OCI-LY7 (cell line): ENCODE measurements around the gene FAM107A. TPM values are rescaled to one million over a fixed set of nuclear protein-coding genes. Genes with fewer than 3 reads are reported as not detected.

Experiments used
- BruUV-seq: library from RNA; stranded (reverse); fragments of 400-500 nt; replicated peaks from 2 replicates; lab custom pipeline; 2021; lab: Mats Ljungman, UMichigan
- CTCF ChIA-PET: fragments of 300-600 bp; sonication (Branson Sonifier 250); formaldehyde crosslinking; loops from one replicate; lab custom pipeline; 2022; ENCODE audit warnings: antibody characterized with exemption; ENCODE audit not compliant: unreplicated experiment; lab: Charles Lee
- POLR2A ChIA-PET: fragments of 300-600 bp; sonication (Branson Sonifier 250); formaldehyde crosslinking; loops from one replicate; lab custom pipeline; 2022; ENCODE audit warnings: antibody characterized with exemption; lab: Charles Lee
- DNase-seq: peaks from one replicate; pipeline ENCODE4 v3.0.0-alpha.2; 2015; ENCODE audit warnings: low spot score
- H2AFZ ChIP-seq: fragments of 200-600 bp; sonication (generic), shearing (Covaris generic); 2 replicates; pipeline ENCODE4 v1.6.1; 2014; ENCODE audit warnings: mild to moderate bottlenecking, antibody characterized with exemption, low read length, moderate library complexity
- H3K27ac ChIP-seq: fragments of 200-600 bp; sonication (generic); 2 replicates; pipeline ENCODE4 v1.5.1; 2014; ENCODE audit warnings: mixed run types, low read depth, mild to moderate bottlenecking, moderate library complexity, low read length, inconsistent platforms; ENCODE audit not compliant: poor library complexity, severe bottlenecking
- H3K36me3 ChIP-seq: fragments of 200-600 bp; sonication (generic); 2 replicates; pipeline ENCODE4 v1.6.1; 2014; ENCODE audit warnings: mild to moderate bottlenecking, antibody characterized with exemption, low read length, moderate library complexity, mixed read lengths; ENCODE audit not compliant: insufficient read depth
- H3K4me1 ChIP-seq: fragments of 200-600 bp; sonication (generic); 2 replicates; pipeline ENCODE4 v1.5.1; 2014; ENCODE audit warnings: mild to moderate bottlenecking, low read length; ENCODE audit not compliant: insufficient read depth, poor library complexity, severe bottlenecking
- H3K4me2 ChIP-seq: fragments of 200-600 bp; sonication (generic); 2 replicates; pipeline ENCODE4 v1.6.1; 2014; ENCODE audit warnings: mild to moderate bottlenecking, low read length
- H3K4me3 ChIP-seq: fragments of 200-600 bp; sonication (generic); 2 replicates; pipeline ENCODE4 v1.5.1; 2014; ENCODE audit warnings: mild to moderate bottlenecking, low read depth, low read length; ENCODE audit not compliant: poor library complexity, severe bottlenecking
- H3K79me2 ChIP-seq: fragments of 200-600 bp; sonication (generic); 2 replicates; pipeline ENCODE4 v1.6.1; 2016; ENCODE audit warnings: low read depth, mild to moderate bottlenecking, low read length, moderate library complexity, mixed read lengths; ENCODE audit not compliant: insufficient read depth
- H3K9me2 ChIP-seq: fragments of 200-600 bp; sonication (generic); 2 replicates; pipeline ENCODE4 v1.6.1; 2016; ENCODE audit warnings: mild to moderate bottlenecking, low read length, mixed read lengths; ENCODE audit not compliant: insufficient read depth
- H3K9me3 ChIP-seq: fragments of 200-600 bp; sonication (generic); 2 replicates; pipeline ENCODE4 v1.6.1; 2014; ENCODE audit warnings: mild to moderate bottlenecking, mixed run types, low read length, mixed read lengths
- H4K20me1 ChIP-seq: fragments of 200-600 bp; sonication (generic); 2 replicates; pipeline ENCODE4 v1.6.1; 2014; ENCODE audit warnings: mild to moderate bottlenecking, antibody characterized with exemption, low read length, moderate library complexity, mixed read lengths; ENCODE audit not compliant: insufficient read depth
- EZH2phosphoT487 ChIP-seq: fragments of 200-600 bp; sonication (generic); IDR thresholded peaks from 2 replicates; pipeline ENCODE4 v1.6.1; 2018; ENCODE audit warnings: low read depth, borderline replicate concordance, mild to moderate bottlenecking, mixed run types, antibody characterized with exemption, low read length, moderate library complexity, mixed read lengths
- intact Hi-C: fragments of 100-400 bp; cut with micrococcal nuclease; formaldehyde crosslinking; loops from one replicate; pipeline ENCODE4 v1.10.0; 2022; ENCODE audit not compliant: unreplicated experiment
- total RNA-seq, 2 experiments: library from RNA; depleted of rRNA in 1 of 2; stranded (reverse); fragments of >200 nt in 1 of 2; shearing (Covaris generic) in 1 of 2; gene quantifications; 2 replicates each; pipeline ENCODE4 v1.2.3, GENCODE V29; 2014 to 2022
- TF ChIP-seq, protein P1 (sequence below): fragments of 200-600 bp; sonication (generic); conservative IDR thresholded peaks from 2 replicates; pipeline ENCODE4 v1.5.1; 2014; ENCODE audit warnings: mild to moderate bottlenecking, antibody characterized with exemption, low read length, moderate library complexity, mixed read lengths

Gene FAM107A
- total RNA-seq, 2 experiments from 2014 or later, result not detected

GRCh38 chr3:58520403-58521335 lies 56.5 kb downstream of the FAM107A start:
- H3K4me3 ChIP-seq, result no peak overlapping the region
- ChIA-PET POLR2A (interaction anchor here (0.5 to 1.5 kb wide), 2 partner anchors 13 to 20 kb away, joined by 3 to 4 read pairs; no protein-coding TSS in a partner anchor), CTCF (no interaction called here)
- no peak overlapping the region for H2AFZ ChIP-seq
- no peak overlapping the region for H3K27ac ChIP-seq
- intact Hi-C loops, result no loop called here
- no peak overlapping the region for H3K4me2 ChIP-seq
- no peaks in the 10 kb centered on the region for H3K9me3 ChIP-seq
- TF ChIP-seq, protein P1, sequence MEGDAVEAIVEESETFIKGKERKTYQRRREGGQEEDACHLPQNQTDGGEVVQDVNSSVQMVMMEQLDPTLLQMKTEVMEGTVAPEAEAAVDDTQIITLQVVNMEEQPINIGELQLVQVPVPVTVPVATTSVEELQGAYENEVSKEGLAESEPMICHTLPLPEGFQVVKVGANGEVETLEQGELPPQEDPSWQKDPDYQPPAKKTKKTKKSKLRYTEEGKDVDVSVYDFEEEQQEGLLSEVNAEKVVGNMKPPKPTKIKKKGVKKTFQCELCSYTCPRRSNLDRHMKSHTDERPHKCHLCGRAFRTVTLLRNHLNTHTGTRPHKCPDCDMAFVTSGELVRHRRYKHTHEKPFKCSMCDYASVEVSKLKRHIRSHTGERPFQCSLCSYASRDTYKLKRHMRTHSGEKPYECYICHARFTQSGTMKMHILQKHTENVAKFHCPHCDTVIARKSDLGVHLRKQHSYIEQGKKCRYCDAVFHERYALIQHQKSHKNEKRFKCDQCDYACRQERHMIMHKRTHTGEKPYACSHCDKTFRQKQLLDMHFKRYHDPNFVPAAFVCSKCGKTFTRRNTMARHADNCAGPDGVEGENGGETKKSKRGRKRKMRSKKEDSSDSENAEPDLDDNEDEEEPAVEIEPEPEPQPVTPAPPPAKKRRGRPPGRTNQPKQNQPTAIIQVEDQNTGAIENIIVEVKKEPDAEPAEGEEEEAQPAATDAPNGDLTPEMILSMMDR, result no peak
- no peak for TF ChIP-seq EZH2phosphoT487
- H4K20me1 ChIP-seq, result no peaks in the 10 kb centered on the region
- H3K4me1 ChIP-seq, result no peaks in the 10 kb centered on the region
- H3K9me2 ChIP-seq, result no peaks in the 10 kb centered on the region
- H3K79me2 ChIP-seq, result no peaks in the 10 kb centered on the region
- no peaks in the 10 kb centered on the region for H3K36me3 ChIP-seq
- DNase-seq, result no peak
- BruUV-seq, result no TSS peak

GRCh38 chr3:58519668-58520402 lies 57.4 kb downstream of the FAM107A start:
- intact Hi-C loops, result no loop called here
- no peak overlapping the region for H2AFZ ChIP-seq

More at GRCh38 chr3:58519668-58520402, 57.4 kb downstream of the FAM107A start:
- Histone ChIP-seq H3K4me2 (no peak overlapping the region), H3K4me1 (no peaks in the 10 kb centered on the region), H3K27ac (no peak overlapping the region), H4K20me1 (no peaks in the 10 kb centered on the region), H3K79me2 (no peaks in the 10 kb centered on the region), H3K9me3 (no peaks in the 10 kb centered on the region), H3K36me3 (no peaks in the 10 kb centered on the region), H3K4me3 (no peak overlapping the region), H3K9me2 (no peaks in the 10 kb centered on the region)
- CTCF ChIA-PET, result no interaction called here
- no peak for DNase-seq
- POLR2A ChIA-PET, result interaction anchor here (0.5 to 1.5 kb wide), 2 partner anchors 12 to 19 kb away, joined by 3 to 4 read pairs; no protein-coding TSS in a partner anchor
- TF ChIP-seq EZH2phosphoT487, result no peak
- TF ChIP-seq, protein P1, result no peak
- no TSS peak for BruUV-seq
